Measurements from ENCODE around the gene ABCC8. TPM values are rescaled to one million over a fixed set of nuclear protein-coding genes. Genes with fewer than 3 reads are reported as not detected.

ABCC8 gene
- total RNA-seq, 1 experiment from 2014 or later = 2.4 TPM

GRCh38 chr11:17472467-17472866 lies 4.2 kb downstream of the ABCC8 start:
- Histone ChIP-seq H2BK12ac (ENCODE audit: insufficient read length, low read depth, low read length) (no peak overlapping the region), H4K5ac (ENCODE audit: insufficient read length, low read depth, low read length) (no peak overlapping the region), H3K18ac (ENCODE audit: insufficient read length, low read depth, low read length) (no peak overlapping the region), H4K91ac (ENCODE audit: insufficient read length, low read depth, low read length) (no peak overlapping the region), H2BK5ac (ENCODE audit: insufficient read length, low read length) (no peak overlapping the region), H3T11ph (ENCODE audit: low read length) (no peak overlapping the region), H4K8ac (replicated peaks; ENCODE audit: insufficient read length, low read depth, low read length) (no peak overlapping the region), H3K79me1 (ENCODE audit: insufficient read depth, low read depth, low read length, poor library complexity, severe bottlenecking) (no peaks in the 10 kb centered on the region), H2AK5ac (ENCODE audit: insufficient read length, low read length) (no peak overlapping the region), H2BK120ac (ENCODE audit: low read depth, low read length, poor library complexity, severe bottlenecking) (no peak overlapping the region), H3K9ac (ENCODE audit: extremely low read depth, insufficient read length, low read length) (no peak overlapping the region), H3K27me3 (ENCODE audit: insufficient read depth, low read length) (peaks cover 24% of the 10 kb centered on the region; the same call in 1 of the 2 replicates), H3K56ac (ENCODE audit: insufficient read length, low read depth, low read length) (no peak overlapping the region), H3K23me2 (ENCODE audit: insufficient read length, low read depth, low read length, poor library complexity, severe bottlenecking) (peaks cover 11% of the 10 kb centered on the region), H2BK20ac (ENCODE audit: low read depth, low read length, poor library complexity, severe bottlenecking) (no peak overlapping the region), H3K14ac (ENCODE audit: insufficient read depth, low read length) (no peak overlapping the region), H2BK15ac (ENCODE audit: low read depth, low read length) (no peak overlapping the region), H2AFZ (ENCODE audit: low read length) (no peak overlapping the region), H3K27ac (ENCODE audit: insufficient read length, low read depth, low read length) (no peak overlapping the region), H4K20me1 (ENCODE audit: control insufficient read depth, insufficient read depth, insufficient read length) (peaks cover 2% of the 10 kb centered on the region), H3K4ac (ENCODE audit: low read depth, low read length) (no peak overlapping the region), H3K4me1 (ENCODE audit: insufficient read depth, low read length) (no peaks in the 10 kb centered on the region), H3K79me2 (ENCODE audit: insufficient read depth, low read length) (no peaks in the 10 kb centered on the region), H3K4me2 (ENCODE audit: insufficient read depth, insufficient read length, low read length) (no peak overlapping the region), H3K23ac (ENCODE audit: insufficient read length, low read depth, low read length) (no peak overlapping the region), H3K9me3 (ENCODE audit: control insufficient read depth, low read depth, low read length) (no peaks in the 10 kb centered on the region)
- no CpG with 5 or more reads among the region's 3 CpGs for WGBS (ENCODE audit: extremely low coverage, insufficient read length, low lambda C conversion rate)
- DNase-seq = no peak
- Mint-ChIP-seq H3K27ac (no peak overlapping the region), H3K4me3 (no peak overlapping the region), H3K4me1 (peaks cover 20 to 28% of the 10 kb centered on the region in 2 experiments), H3K9me3 (no peaks in the 10 kb centered on the region), H3K36me3 (ENCODE audit: insufficient read depth in 1 of 3, low read depth in 3 of 3) (no peaks in the 10 kb centered on the region; a peak in 1 of 7 replicates), H3K27me3 (ENCODE audit: low read depth) (peaks cover 54% of the 10 kb centered on the region)
- TF ChIP-seq CTCF (conservative IDR thresholded peaks at IDR 0.05) = no peak

All from H9 (cell line).